ENCODE measurements around the gene RXRG.
A peak's percentile ranks its signal among the peaks of the same experiment; 100 is the strongest.

Gene RXRG

GRCh38 chr1:165369255-165369848 lies 75.6 kb downstream of the RXRG start:
- DNase-seq (ENCODE audit: low spot score): peak; percentile 41

GRCh38 chr1:165367375-165367993 lies 77.4 kb downstream of the RXRG start:
- DNase-seq (ENCODE audit: low spot score): peak; percentile 56

- DNase-seq (ENCODE audit: low spot score): no peak
These were observed 79.6 kb downstream of the RXRG start for GRCh38 chr1:165365341-165365740.

DNA sequence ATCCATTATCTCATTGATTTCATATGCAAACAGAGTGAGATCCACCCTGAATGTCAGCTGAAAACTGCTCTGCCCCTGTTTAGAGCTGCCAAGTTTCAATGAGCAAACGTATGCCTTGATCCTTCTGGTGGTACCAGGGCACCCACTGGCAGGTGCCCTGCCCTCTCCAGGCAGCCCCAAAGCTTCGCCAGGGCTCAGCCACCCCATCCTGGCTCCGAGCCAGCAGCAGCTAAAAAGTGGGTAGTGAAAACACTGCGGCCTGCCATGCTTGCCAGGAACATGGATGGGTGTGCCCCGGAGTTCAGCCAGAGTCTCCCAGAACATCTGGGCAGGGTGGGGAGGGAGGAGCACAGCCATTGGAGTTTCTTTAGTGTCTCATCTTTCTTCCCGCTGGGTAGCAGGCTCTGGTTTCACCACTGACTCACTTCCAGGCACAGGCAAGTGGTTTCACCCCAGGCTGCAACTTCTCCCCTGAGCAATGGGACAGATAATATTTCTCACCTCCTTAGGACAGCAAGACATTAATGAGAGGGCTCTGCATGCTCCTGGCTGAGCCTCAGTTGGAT lies 80.3 kb downstream of the RXRG start:
- DNase-seq (ENCODE audit: low spot score): no peak

- DNase-seq (ENCODE audit: low spot score): no peak
These were observed 88.0 kb downstream of the RXRG start for GRCh38 chr1:165356876-165357275.

GRCh38 chr1:165355977-165356811 lies 88.7 kb downstream of the RXRG start, which contains the start of gene LMX1A:
Gene LMX1A, minus strand, starts transcription at chr1:165356715. Its CDS starts 1,156 bp downstream, at chr1:165355559.
- no peak for DNase-seq (ENCODE audit: low spot score)

GRCh38 chr1:165355139-165355976 lies 89.6 kb downstream of the RXRG start:
- no peak for DNase-seq (ENCODE audit: low spot score)

DNA sequence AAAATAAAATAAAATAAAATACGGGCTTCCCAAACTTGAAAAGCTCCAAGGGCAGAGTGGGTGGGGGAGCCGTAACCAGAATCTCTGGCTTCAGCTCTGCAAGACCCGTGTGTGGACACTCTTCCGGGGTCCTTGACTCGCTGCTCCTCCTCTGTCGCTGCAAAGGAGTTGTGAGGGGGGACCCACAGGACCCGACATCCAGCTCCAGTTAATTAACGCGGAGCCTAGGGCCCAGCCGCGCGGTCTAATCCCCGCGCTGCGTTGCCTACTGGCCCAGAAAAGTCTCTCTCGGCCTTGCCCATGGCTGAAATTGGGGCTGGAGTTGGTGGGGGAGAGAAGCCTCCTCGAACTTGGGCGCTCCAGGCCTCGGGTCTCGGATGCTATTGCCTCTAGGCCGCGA lies 90.2 kb downstream of the RXRG start:
- DNase-seq (ENCODE audit: low spot score): no peak

DNA sequence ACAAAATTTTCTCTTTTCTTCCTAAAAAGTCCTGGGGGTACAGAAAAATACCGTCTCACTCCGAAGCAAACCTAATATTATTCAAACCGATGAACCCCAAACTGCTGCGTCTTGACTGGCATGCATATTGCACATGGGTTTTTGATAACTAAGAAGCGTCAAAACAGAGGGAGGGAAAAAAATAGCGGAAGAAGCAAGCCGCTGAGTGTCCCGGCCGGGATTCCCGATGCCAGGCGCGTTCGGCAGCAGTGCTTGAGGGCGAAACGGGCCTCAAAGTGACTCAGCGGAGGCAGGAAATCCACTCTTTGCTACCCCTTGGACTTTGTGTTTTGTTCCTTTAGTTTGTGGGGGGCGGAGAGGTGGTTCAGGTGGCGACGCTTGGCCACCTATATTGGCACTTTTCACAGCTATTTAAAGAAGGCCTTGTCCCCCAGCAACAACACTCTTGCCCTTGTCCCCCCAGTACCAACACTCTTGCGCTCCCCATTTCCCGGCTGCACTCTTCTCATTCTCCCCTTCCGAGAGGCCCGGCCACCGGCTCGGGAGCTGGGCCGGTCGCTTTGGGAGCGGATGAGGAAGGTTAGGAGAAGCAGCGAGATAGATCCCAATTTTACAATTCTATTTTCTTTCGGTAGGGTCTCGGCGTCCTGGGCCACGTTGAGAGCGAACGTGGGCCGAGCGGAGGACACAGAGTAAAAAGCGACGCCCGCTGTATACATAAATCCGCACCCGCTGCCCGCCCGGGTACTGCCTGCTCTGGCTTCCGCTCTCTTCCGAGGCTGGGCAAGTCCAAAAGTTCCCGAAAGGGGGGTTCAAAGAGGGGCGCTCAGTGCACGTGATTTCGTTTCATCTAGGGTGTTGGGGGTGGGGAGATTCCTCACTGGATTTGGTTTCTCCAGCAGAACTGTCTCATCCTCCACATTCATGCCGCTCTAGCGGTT lies 90.9 kb downstream of the RXRG start:
- no peak for DNase-seq (ENCODE audit: low spot score)

DNA sequence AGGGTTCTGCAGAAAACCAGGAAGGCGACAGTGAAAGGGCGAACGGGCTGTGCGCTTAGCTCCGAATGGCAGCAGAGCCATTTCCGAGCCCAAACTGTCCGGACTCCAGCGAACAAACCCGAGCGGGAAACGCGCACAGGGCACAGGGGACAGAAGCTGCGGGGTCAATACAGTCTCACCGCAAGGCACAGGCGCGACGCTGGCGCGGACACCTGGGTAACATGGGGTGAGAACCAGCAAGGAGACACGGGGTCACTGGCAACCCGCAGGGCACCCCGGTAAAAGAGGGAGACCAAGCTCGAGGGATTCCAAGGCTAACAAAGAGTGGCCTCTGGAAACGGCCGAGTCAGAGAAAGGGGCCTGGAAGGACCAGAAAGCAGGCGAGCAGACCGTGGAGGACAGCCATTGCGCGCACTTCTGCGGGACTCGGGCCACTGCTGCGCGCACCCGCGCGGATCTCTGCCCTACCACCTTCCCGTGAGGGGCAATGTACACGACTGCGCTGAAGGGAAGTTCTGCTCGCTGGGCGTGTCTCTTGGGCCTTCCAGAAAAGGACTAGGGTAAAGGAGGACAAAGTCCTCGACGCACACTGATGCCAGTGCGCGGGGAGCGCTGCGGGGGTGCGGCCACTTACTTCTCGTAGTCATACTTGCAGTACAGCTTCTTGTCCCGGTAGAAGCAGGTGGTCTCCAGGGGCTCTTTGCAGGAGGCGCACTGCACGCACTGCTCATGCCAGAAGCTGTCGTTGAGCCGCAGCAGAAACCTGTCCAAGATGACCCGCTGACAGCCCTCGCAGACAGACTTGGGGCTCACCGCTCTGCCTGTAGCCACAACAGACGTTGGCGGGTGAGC lies 92.3 kb downstream of the RXRG start:
- no peak for DNase-seq (ENCODE audit: low spot score)

DNA sequence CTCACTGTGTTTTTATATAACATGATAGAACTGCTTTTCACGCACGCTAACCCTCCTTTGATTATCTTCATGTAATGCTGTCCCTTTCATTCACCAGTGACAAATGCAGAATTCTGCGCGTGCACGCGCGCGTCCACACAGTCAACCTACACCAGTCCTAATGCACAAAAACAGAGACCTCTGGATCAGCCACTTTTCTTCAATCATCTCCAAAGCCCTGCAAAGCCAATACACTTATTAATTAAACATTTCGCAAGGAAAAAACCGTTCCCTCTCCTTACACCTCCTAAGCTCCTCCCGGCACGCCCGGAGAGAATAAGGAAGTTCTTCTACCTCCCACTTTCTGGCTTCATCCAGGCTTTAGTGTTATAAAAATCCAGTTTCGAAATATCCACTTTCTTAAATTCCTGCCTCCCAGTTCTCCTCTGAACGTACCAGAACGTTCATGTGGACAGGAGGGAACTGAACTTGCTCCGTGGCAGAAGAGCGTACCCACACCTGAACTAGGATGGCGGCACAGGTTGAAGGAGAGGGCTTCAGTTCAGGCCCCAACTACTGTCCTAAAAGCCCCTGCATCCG lies 93.0 kb downstream of the RXRG start:
- DNase-seq (ENCODE audit: low spot score): no peak
